Measurements from ENCODE around the gene CCNH.

The CCNH gene

DNA sequence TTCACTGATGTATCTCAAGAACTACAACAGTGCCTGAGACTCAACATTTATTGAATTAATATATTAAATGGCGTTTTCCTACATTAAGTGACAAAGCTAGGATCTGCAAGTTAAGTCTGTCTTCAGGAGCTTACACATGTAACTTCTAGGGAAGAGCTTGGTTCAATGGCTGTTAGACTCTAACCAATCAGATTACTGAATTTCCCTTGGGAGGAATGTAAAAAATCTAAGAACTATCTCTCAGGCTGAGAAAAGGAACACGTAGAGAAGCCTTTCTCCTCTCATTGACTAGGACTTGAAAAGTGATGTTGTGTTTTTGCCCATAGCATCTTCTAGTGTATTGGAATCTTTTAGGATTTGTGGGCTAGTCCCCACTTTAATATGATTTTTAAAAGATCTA lies 53.6 kb downstream of the CCNH start:
- DNase-seq = no peak

GRCh38 chr5:87354496-87354895 lies 58.2 kb downstream of the CCNH start:
- DNase-seq = no peak

- DNase-seq = no peak
Observed at GRCh38 chr5:87347841-87348240, 64.9 kb downstream of the CCNH start.

- no peak for DNase-seq
Observed at GRCh38 chr5:87347272-87347671, 65.5 kb downstream of the CCNH start.

All from right forelimb (tissue), 1 donor.